GM12891 (cell line): ENCODE data around the gene UGT1A5.

Experiments used
- PAX5 ChIP-seq: IDR thresholded peaks from 2 replicates; pipeline ENCODE4 v1.6.1; 2011; ENCODE audit warnings: low read length, moderate library complexity, mild to moderate bottlenecking; ENCODE audit not compliant: insufficient read depth, severe bottlenecking
- POLR2A ChIP-seq: IDR thresholded peaks from 2 replicates; pipeline ENCODE4 v1.6.1; 2011; ENCODE audit warnings: low read depth, low read length, control low read depth
- POLR2AphosphoS5 ChIP-seq: IDR thresholded peaks from 2 replicates; pipeline ENCODE4 v1.6.1; 2011; ENCODE audit warnings: low read depth, low read length, control low read depth
- POU2F2 ChIP-seq: IDR thresholded peaks from 2 replicates; pipeline ENCODE4 v1.6.1; 2011; ENCODE audit warnings: low read depth, mild to moderate bottlenecking, control low read depth, low read length, moderate library complexity
- SPI1 ChIP-seq: IDR thresholded peaks from 2 replicates; pipeline ENCODE4 v1.6.1; 2011; ENCODE audit warnings: low read depth, low read length, control low read depth
- TAF1 ChIP-seq: IDR thresholded peaks from 2 replicates; pipeline ENCODE4 v1.6.1; 2011; ENCODE audit warnings: low read depth, low read length, control low read depth

DNA sequence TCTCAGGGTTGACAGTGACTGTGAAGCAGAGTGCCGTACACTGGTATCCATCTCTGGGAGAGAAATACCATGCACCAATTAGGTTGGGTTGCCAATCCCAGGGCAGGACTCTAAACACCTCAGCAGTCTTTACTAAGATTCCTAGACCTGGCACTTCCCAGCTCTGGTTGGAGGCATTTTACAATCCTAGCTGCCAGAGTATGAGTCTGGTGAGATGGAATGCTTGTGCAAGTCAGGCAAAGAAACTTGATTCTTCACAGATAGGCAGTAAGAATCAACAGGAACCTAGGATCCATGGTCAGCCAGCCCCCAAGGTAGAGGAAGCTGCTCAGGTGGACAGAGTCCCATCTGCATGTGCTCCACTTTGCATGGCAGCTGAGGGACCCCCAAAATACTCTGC is 6.0 kb upstream of the UGT1A5 start:
- TF ChIP-seq POLR2A, result no peak
- TF ChIP-seq POLR2AphosphoS5, result no peak
- TF ChIP-seq TAF1, result no peak
- TF ChIP-seq SPI1, result no peak
- TF ChIP-seq POU2F2, result no peak
- no peak for TF ChIP-seq PAX5
